Nephron progenitor cell (in vitro differentiated cells): ENCODE measurements around the gene LLPH.
A peak's percentile ranks its signal among the peaks of the same experiment; 100 is the strongest.

Source experiments
- DNase-seq: peaks from one replicate; pipeline ENCODE4 v3.0.0; 2021
- H3K27ac Mint-ChIP-seq: 2 replicates; pipeline ENCODE4 v1.8.0; 2021; ENCODE audit warnings: mild to moderate bottlenecking, moderate library complexity, mixed read lengths
- H3K27me3 Mint-ChIP-seq: 2 replicates; pipeline ENCODE4 v1.8.0; 2021; ENCODE audit warnings: mild to moderate bottlenecking, low read depth, mixed read lengths; ENCODE audit not compliant: poor library complexity
- H3K36me3 Mint-ChIP-seq: 2 replicates; pipeline ENCODE4 v1.8.0; 2021; ENCODE audit warnings: low read depth, mixed read lengths
- H3K4me1 Mint-ChIP-seq: 2 replicates; pipeline ENCODE4 v1.8.0; 2021; ENCODE audit warnings: mixed read lengths
- H3K4me3 Mint-ChIP-seq: 2 replicates; pipeline ENCODE4 v1.8.0; 2021; ENCODE audit warnings: mild to moderate bottlenecking, moderate library complexity, mixed read lengths
- H3K9me3 Mint-ChIP-seq: 2 replicates; pipeline ENCODE4 v1.8.0; 2021; ENCODE audit warnings: mild to moderate bottlenecking, moderate library complexity, mixed read lengths
- CTCF ChIP-seq: fragments of 200-600 bp; sonication (generic); IDR thresholded peaks from 2 replicates; pipeline ENCODE4 v1.5.0; 2021; ENCODE audit warnings: antibody characterized with exemption

LLPH gene

GRCh38 chr12:66115071-66115600, 15.4 kb downstream of the LLPH start:
- peaks cover 45% of the 10 kb centered on the region for H3K4me1 Mint-ChIP-seq
- no peaks in the 10 kb centered on the region for H3K27me3 Mint-ChIP-seq
- H3K9me3 Mint-ChIP-seq = peaks cover 33% of the 10 kb centered on the region
- peak overlapping the region; percentile 36 for H3K27ac Mint-ChIP-seq
- TF ChIP-seq CTCF = no peak
- H3K36me3 Mint-ChIP-seq = peaks cover 14% of the 10 kb centered on the region
- peak overlapping the region; percentile 9 for H3K4me3 Mint-ChIP-seq
- DNase-seq = no peak

GRCh38 chr12:66113471-66113870, 17.1 kb downstream of the LLPH start:
- Mint-ChIP-seq H3K36me3 (peaks cover 14% of the 10 kb centered on the region), H3K4me1 (peaks cover 48% of the 10 kb centered on the region), H3K27ac (no peak overlapping the region), H3K4me3 (no peak overlapping the region), H3K9me3 (peaks cover 33% of the 10 kb centered on the region), H3K27me3 (no peaks in the 10 kb centered on the region)
- no peak for TF ChIP-seq CTCF
- no peak for DNase-seq

GRCh38 chr12:66111605-66112004, 18.9 kb downstream of the LLPH start:
- no peak for TF ChIP-seq CTCF
- H3K27ac Mint-ChIP-seq = peak overlapping the region; percentile 60
- H3K27me3 Mint-ChIP-seq = peaks cover 4% of the 10 kb centered on the region
- H3K4me1 Mint-ChIP-seq = peaks cover 63% of the 10 kb centered on the region
- peaks cover 33% of the 10 kb centered on the region for H3K9me3 Mint-ChIP-seq
- DNase-seq = no peak
- peaks cover 10% of the 10 kb centered on the region for H3K36me3 Mint-ChIP-seq
- H3K4me3 Mint-ChIP-seq = peak overlapping the region; percentile 28

- H3K36me3 Mint-ChIP-seq = peaks cover 3% of the 10 kb centered on the region
- no peak overlapping the region for H3K4me3 Mint-ChIP-seq
- peaks cover 54% of the 10 kb centered on the region for H3K4me1 Mint-ChIP-seq
- no peak for TF ChIP-seq CTCF
- peaks cover 16% of the 10 kb centered on the region for H3K9me3 Mint-ChIP-seq
- no peak overlapping the region for H3K27ac Mint-ChIP-seq
- DNase-seq = no peak
- peaks cover 4% of the 10 kb centered on the region for H3K27me3 Mint-ChIP-seq
Measured at GRCh38 chr12:66109056-66109455, 21.5 kb downstream of the LLPH start.

GRCh38 chr12:66108386-66108785, 22.2 kb downstream of the LLPH start:
- TF ChIP-seq CTCF = no peak
- H3K4me3 Mint-ChIP-seq = no peak overlapping the region
- peaks cover 10% of the 10 kb centered on the region for H3K9me3 Mint-ChIP-seq
- H3K27me3 Mint-ChIP-seq = peaks cover 4% of the 10 kb centered on the region
- DNase-seq = no peak
- H3K4me1 Mint-ChIP-seq = peaks cover 54% of the 10 kb centered on the region
- H3K27ac Mint-ChIP-seq = no peak overlapping the region
- no peaks in the 10 kb centered on the region for H3K36me3 Mint-ChIP-seq

GRCh38 chr12:66107451-66107915, 23.1 kb downstream of the LLPH start:
- peaks cover 8% of the 10 kb centered on the region for H3K27me3 Mint-ChIP-seq
- peak overlapping the region; percentile 64 for H3K27ac Mint-ChIP-seq
- peak; percentile 66 for DNase-seq
- H3K36me3 Mint-ChIP-seq = no peaks in the 10 kb centered on the region
- peaks cover 48% of the 10 kb centered on the region for H3K4me1 Mint-ChIP-seq
- H3K4me3 Mint-ChIP-seq = no peak overlapping the region
- H3K9me3 Mint-ChIP-seq = peaks cover 7% of the 10 kb centered on the region
- peak; percentile 88 for TF ChIP-seq CTCF
